Activated naive CD8-positive, alpha-beta T cell treated with anti-CD3 and anti-CD28 coated beads, Interleukin-2, amount 50 U/mL, for 24 hours (primary cell): ENCODE measurements around the gene UXT.

Experiments
- ATAC-seq: fragments of 150-1000 bp; cut with Tn5 transposase; one replicate; pipeline ENCODE4 v1.10.0; 2021
- DNase-seq: peaks from one replicate; pipeline ENCODE4 v3.0.0; 2021
- H3K27ac Mint-ChIP-seq: one replicate; pipeline ENCODE4 v1.8.0; 2021; ENCODE audit warnings: mild to moderate bottlenecking, mixed read lengths
- H3K27me3 Mint-ChIP-seq: one replicate; pipeline ENCODE4 v1.8.0; 2021; ENCODE audit warnings: mixed read lengths
- H3K36me3 Mint-ChIP-seq: one replicate; pipeline ENCODE4 v1.8.0; 2021; ENCODE audit warnings: low read depth, mixed read lengths
- H3K4me1 Mint-ChIP-seq: one replicate; pipeline ENCODE4 v1.8.0; 2021; ENCODE audit warnings: mixed read lengths
- H3K4me3 Mint-ChIP-seq: one replicate; pipeline ENCODE4 v1.8.0; 2021; ENCODE audit warnings: mild to moderate bottlenecking, moderate library complexity, mixed read lengths
- H3K9me3 Mint-ChIP-seq: one replicate; pipeline ENCODE4 v1.8.0; 2021; ENCODE audit warnings: mixed read lengths

UXT gene

DNA sequence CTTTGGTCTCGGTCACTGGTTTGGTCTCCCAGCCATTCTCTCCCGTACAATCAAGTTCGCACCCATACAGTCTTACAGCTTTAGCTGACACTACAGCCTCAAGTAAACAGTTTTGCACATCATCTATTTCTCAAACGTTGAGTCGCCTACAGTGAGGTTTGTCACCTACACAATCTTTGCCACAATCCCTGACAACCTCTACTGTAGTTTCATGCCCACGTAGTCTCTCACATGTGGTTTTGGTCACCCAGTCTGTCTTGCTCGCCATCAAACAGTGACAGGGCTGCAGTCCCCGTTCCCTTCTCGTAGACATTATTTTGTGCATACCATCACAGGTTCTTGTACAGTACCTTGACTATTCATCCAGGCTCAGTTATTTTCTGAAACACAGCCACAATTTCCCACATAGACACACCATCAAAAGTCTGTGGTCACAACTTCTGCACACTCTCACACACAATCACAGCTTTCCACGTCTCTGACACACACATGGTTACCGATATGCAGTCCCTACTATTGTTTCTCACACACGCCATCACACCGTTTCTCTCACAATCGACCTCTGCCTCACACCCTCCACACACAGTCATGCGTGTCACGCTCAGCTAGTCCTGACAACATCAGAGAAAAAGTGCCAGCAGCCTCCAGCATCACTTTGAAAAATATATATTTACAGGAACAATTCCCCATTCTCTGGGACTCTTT lies 24.0 kb downstream of the UXT start:
- peaks cover 21% of the 10 kb centered on the region for H3K36me3 Mint-ChIP-seq
- H3K27me3 Mint-ChIP-seq = no peaks in the 10 kb centered on the region
- DNase-seq (no peak), ATAC-seq (peak; percentile 67)
- H3K27ac Mint-ChIP-seq = no peak overlapping the region
- no peak overlapping the region for H3K4me3 Mint-ChIP-seq
- H3K4me1 Mint-ChIP-seq = peaks cover 25% of the 10 kb centered on the region
- no peaks in the 10 kb centered on the region for H3K9me3 Mint-ChIP-seq

DNA sequence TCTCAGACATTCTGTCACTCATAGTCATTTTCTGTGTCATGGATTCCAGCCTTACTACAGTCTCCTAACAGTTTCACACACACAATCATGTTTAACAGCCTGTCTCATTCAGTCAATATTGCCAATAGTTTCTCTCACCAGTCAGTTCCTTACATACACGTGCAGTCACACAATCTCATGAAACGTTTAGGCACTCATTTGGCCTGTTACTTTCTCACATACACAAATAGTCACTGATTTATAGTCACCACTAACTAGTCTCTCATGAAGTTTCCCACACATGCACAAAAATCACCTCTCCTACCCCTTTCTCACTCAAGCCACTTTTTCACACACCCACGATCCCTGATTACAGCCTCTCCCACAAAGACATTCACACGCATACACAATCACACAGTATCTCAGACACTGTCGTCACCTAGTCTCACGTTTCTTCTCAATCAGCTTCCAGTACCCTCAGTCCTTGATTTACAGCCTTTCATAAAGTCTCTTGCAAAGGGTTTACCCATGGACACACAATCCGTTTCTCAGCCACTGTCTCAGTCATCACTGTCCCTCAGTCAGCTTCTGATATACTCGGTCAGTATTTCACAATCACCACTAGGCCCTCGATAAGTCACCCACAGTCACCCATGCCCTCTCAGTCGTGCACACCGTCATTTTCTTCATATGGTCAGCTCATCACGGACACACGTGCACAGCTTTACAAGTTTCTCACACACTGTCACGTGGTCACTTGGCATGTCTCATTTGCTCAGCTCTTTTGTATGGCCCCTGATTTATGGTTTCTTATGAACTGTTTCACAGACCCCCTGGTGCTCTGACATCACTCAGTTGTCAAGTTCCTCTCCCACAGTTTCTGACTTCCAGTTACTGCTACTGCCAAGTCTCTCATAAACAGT lies 25.0 kb downstream of the UXT start:
- ATAC-seq (no peak), DNase-seq (no peak)
- Mint-ChIP-seq H3K27me3 (no peaks in the 10 kb centered on the region), H3K27ac (no peak overlapping the region), H3K36me3 (peaks cover 15% of the 10 kb centered on the region), H3K4me3 (no peak overlapping the region), H3K4me1 (peaks cover 32% of the 10 kb centered on the region), H3K9me3 (no peaks in the 10 kb centered on the region)

DNA sequence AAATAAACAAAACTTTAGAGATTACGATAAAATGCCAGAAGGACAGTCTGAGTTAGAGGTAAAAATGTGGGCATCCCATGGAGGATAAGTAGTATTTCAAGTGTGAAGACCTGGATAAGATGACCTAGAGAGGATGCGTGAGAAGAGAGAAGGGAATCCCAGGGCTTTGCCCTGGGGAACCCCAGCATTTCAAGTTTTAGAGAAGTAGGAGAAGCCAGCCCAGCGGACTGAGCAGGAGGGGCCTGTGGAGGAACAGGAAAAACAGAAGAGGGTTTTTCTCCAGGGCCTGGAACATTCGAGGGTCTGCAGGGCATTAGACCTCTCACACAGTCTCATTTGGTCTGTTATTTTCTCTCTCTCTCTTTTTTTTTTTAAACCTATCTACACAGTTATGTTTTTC lies 26.3 kb downstream of the UXT start:
- DNase-seq (no peak), ATAC-seq (no peak)
- Mint-ChIP-seq H3K27me3 (no peaks in the 10 kb centered on the region), H3K4me3 (no peak overlapping the region), H3K27ac (no peak overlapping the region), H3K9me3 (no peaks in the 10 kb centered on the region), H3K4me1 (peaks cover 28% of the 10 kb centered on the region), H3K36me3 (peaks cover 10% of the 10 kb centered on the region)

DNA sequence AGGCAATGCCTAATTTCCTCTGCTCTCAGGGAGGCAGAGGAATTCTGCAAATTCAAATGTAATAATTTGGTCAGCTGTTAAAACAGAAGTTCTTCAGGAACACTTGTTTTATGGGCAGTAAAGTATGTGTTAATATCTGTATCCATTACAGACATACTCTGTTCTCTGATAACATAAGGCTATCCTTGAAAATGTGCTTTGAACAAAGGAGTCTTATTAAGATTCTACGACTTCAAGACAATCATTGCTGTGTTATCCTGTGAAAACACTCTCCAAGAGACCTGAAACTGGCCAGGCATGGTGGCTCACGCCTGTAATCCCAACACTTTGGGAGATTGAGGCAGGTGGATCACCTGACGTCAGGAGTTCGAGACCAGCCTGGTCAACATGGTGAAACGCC lies 27.3 kb downstream of the UXT start:
- DNase-seq = no peak
- Mint-ChIP-seq H3K9me3 (no peaks in the 10 kb centered on the region), H3K27me3 (no peaks in the 10 kb centered on the region), H3K4me1 (peaks cover 24% of the 10 kb centered on the region), H3K27ac (no peak overlapping the region), H3K4me3 (no peak overlapping the region), H3K36me3 (peaks cover 4% of the 10 kb centered on the region)
- no peak for ATAC-seq

DNA sequence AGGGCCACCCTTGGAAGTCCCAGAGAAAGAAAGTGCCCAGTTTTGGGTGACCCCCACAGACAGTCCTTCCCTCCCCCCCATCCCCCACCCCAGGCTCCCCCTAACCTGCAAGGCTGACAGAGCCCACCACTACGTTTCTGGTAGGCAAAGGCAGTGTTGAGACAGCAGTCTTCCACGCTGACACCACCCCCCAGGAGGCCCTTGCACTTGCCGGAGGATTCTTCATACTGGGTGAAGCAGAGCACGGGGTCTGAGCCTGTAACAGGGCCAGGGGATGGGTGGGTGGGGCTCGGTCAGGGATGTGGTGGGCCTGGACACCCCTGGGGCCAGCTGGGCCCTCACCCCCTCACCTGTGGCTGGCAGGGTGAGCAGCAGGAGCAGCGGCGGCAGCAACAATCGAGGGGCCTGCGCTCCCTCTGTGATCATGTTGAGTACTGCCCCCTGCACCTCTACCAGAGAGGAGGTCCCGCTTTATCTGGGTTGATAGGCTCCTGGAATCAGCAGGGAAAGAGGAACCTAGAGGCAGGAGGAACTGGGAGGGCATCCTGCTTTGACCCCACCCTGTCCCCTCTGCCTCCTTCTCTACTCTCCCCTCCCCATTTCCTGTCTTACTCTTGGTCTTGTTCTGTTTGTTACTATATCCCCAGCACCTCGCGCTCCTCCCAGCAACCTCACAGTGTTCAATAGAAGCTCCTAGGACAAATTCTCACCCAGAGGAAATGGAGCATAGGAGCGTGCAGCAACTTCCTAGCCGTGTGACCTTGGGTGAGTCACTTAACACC lies 29.4 kb downstream of the UXT start, which contains the start of gene CFP:
Gene CFP, minus strand, starts transcription at position 512 of the 782 bp plus-strand sequence. Its CDS starts 86 bp downstream, at position 426.
- peak within 1 kb of the TSS; percentile 46 for H3K4me3 Mint-ChIP-seq
- ATAC-seq (peak; percentile 31), DNase-seq (no peak)
- H3K36me3 Mint-ChIP-seq = no peaks in the 10 kb centered on the region
- peaks cover 18% of the 10 kb centered on the region for H3K4me1 Mint-ChIP-seq
- no peaks in the 10 kb centered on the region for H3K27me3 Mint-ChIP-seq
- peak within 1 kb of the TSS; percentile 83 for H3K27ac Mint-ChIP-seq
- no peaks in the 10 kb centered on the region for H3K9me3 Mint-ChIP-seq

DNA sequence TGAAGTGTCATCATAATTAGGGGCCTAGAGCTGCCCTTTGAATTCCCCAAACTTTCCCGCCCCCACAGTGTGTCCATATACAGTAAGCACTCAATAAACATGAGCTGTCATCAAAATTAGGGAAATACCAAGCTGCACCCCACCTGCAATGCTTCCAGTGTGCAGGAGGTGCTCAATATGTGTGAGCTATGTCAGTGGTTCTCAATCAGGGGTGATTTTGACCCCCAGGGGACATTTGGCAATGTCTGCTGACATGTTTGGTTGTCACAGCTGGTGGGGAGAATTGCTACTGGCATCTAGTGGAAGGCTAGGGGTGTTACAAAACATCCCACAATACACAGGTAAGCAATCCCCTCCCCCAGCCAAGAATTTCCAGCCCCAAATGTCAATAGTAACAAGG lies 30.0 kb downstream of the UXT start:
- no peaks in the 10 kb centered on the region for H3K27me3 Mint-ChIP-seq
- peak overlapping the region; percentile 46 for H3K4me3 Mint-ChIP-seq
- peak overlapping the region; percentile 68 for H3K27ac Mint-ChIP-seq
- H3K9me3 Mint-ChIP-seq = no peaks in the 10 kb centered on the region
- peaks cover 21% of the 10 kb centered on the region for H3K4me1 Mint-ChIP-seq
- peak; percentile 25 for ATAC-seq
- H3K36me3 Mint-ChIP-seq = no peaks in the 10 kb centered on the region
- DNase-seq = no peak

DNA sequence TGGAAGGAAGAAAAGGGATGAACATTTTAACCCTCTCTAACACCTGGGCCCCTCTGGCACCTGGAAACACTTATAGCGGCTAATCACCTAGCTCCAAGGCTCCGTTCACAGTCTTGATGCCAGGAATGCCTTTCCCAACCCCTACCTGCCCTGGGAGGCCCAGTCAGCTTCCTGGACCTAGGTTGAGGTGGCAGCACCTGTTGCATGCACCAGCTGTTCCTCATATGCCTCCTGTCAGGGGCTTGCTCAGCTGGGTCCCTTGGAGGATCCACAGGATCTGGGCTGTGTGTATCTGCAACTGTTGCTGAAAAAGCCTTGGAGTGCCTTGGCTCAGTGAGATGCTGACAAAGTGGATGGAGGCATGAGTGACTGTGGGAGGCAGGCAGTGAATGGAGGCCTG lies 33.6 kb downstream of the UXT start:
- Mint-ChIP-seq H3K27ac (no peak overlapping the region), H3K4me1 (peaks cover 29% of the 10 kb centered on the region), H3K9me3 (no peaks in the 10 kb centered on the region), H3K27me3 (no peaks in the 10 kb centered on the region), H3K36me3 (no peaks in the 10 kb centered on the region), H3K4me3 (no peak overlapping the region)
- no peak for DNase-seq
- no peak for ATAC-seq

DNA sequence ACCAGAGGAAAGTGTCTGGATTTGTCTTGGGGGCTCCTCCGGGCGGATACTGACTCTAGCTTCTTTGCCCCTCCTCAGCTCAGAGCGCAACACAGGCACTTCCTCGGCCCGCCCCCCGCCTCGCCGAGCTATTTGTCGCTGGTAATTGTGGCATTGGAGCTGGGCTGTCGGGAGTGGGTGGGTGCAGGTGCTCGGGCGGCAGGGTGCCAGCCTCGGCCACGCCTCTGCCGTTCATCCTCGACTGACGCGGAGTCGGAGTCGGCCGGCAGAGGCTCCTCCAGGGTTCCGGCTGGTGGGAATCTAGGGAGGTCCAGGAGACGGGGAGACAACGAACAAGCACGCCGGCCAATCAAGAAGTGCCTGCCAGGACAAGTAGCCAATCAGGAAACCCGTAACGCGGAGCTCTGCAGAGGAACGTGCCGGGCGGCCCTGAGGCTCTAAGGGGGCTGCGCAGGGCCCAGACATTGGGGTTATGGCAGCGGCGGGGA lies 35.4 kb downstream of the UXT start:
- no peaks in the 10 kb centered on the region for H3K36me3 Mint-ChIP-seq
- H3K27me3 Mint-ChIP-seq = no peaks in the 10 kb centered on the region
- DNase-seq (peak; percentile 34), ATAC-seq (peak; percentile 61)
- H3K27ac Mint-ChIP-seq = no peak overlapping the region
- H3K9me3 Mint-ChIP-seq = no peaks in the 10 kb centered on the region
- peak overlapping the region; percentile 69 for H3K4me3 Mint-ChIP-seq
- H3K4me1 Mint-ChIP-seq = peaks cover 21% of the 10 kb centered on the region

DNA sequence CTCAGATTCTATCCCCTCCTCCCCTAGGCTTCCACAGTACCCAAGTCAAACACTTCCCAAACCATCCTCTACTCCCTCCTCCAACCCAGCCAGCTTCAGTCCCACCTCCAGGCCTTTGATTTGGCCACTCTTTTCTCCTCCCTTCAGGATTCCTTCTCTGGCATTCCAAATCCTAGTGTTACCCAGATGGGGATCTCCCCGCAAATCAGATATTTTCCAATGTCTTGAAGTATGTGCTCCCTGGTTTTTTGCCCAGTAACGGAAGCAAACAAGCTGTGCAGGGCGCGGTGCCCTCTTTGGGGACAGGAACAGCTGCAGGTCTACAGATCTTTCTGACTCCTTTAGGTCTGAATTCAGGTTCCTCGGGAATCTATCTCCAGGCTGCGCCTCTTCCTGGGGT lies 37.1 kb downstream of the UXT start:
- peaks cover 3% of the 10 kb centered on the region for H3K27me3 Mint-ChIP-seq
- peaks cover 19% of the 10 kb centered on the region for H3K4me1 Mint-ChIP-seq
- no peak overlapping the region for H3K27ac Mint-ChIP-seq
- H3K9me3 Mint-ChIP-seq = no peaks in the 10 kb centered on the region
- ATAC-seq (no peak), DNase-seq (no peak)
- no peak overlapping the region for H3K4me3 Mint-ChIP-seq
- no peaks in the 10 kb centered on the region for H3K36me3 Mint-ChIP-seq

DNA sequence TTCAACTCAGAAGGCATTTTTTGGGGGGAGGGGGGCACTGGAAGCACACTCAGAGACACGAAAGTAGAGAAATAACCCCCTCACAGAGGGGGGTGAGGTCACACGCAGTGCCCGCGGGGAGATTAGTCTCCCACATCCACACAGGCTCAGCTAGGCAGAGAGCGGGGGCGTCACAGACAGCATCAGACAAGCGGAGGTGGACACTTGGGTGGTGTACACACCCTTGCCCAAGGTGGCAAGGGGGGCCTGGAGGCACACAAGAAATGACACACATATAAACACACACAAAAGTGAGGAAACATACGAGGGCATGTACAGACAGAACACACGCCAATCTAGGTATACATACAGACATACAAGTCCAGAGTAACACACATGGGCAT lies 38.7 kb downstream of the UXT start:
- no peak for ATAC-seq
- Mint-ChIP-seq H3K27me3 (peaks cover 6% of the 10 kb centered on the region), H3K36me3 (no peaks in the 10 kb centered on the region), H3K4me1 (peaks cover 19% of the 10 kb centered on the region), H3K9me3 (no peaks in the 10 kb centered on the region), H3K27ac (no peak overlapping the region), H3K4me3 (no peak overlapping the region)
- DNase-seq = no peak

DNA sequence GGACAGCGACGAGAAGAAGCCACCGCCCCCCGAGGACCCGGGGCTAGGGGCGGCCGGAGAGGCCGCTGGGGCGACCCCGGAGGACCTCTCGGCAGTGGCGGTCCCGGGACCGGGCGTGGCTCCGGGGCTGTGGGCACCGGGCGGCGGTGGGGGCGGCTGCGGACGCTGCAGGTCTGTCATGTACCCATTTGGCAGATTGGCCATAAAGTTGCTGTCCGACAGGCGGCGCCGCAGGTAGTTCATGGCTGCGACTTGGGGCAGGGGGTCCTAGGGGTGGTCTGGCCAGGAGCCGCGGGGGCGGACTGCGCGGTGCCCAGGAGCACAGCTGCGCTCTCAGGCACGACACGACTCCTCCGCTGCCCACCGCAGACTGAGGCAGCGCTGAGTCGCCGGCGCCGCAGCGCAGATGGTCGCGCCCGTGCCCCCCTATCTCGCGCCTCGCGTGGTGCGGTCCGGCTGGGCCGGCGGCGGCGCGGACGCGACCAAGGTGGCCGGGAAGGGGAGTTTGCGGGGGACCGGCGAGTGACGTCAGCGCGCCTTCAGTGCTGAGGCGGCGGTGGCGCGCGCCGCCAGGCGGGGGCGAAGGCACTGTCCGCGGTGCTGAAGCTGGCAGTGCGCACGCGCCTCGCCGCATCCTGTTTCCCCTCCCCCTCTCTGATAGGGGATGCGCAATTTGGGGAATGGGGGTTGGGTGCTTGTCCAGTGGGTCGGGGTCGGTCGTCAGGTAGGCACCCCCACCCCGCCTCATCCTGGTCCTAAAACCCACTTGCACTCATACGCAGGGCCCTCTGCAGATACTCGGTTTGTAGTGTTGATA lies 39.3 kb downstream of the UXT start, which contains the start of gene SYN1:
Gene SYN1, minus strand, starts transcription at position 372 of the 817 bp plus-strand sequence. Its CDS starts 129 bp downstream, at position 243.
- H3K4me3 Mint-ChIP-seq = peak within 1 kb of the TSS; percentile 54
- DNase-seq = peak; percentile 82
- peaks cover 19% of the 10 kb centered on the region for H3K4me1 Mint-ChIP-seq
- no peak within 1 kb of the TSS for H3K27ac Mint-ChIP-seq
- no peaks in the 10 kb centered on the region for H3K9me3 Mint-ChIP-seq
- ATAC-seq = peak; percentile 75
- peaks cover 6% of the 10 kb centered on the region for H3K27me3 Mint-ChIP-seq
- no peaks in the 10 kb centered on the region for H3K36me3 Mint-ChIP-seq

DNA sequence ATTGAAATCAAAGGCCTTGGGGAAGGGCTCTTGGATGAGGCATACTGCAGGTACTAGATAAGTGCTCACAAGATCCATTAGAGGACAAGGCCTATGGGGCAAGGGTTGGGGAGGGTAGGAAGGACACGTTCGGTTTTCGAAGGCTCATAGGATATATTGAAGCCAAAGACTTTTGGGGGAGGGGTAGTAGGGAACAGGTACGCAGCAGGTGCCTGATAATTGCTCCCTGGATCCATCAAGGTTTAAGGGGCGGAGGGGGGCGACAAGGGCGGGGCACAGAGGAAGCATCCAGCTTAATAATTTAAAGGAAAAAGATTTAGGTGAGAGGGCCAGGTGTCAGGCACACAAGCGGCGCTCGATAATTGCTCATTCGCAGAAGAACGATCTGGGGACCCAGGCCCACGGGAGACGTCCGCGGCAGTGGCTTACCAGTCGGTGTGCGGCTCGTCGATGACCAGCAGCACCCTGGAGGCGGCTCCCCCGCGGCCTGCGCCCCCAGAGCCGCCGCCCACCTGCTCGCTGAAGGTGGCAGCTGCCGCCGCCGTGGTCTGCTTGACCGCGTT lies 40.0 kb downstream of the UXT start:
- peaks cover 17% of the 10 kb centered on the region for H3K4me1 Mint-ChIP-seq
- peaks cover 6% of the 10 kb centered on the region for H3K27me3 Mint-ChIP-seq
- H3K36me3 Mint-ChIP-seq = no peaks in the 10 kb centered on the region
- DNase-seq (no peak), ATAC-seq (no peak)
- H3K9me3 Mint-ChIP-seq = no peaks in the 10 kb centered on the region
- no peak overlapping the region for H3K27ac Mint-ChIP-seq
- peak overlapping the region; percentile 54 for H3K4me3 Mint-ChIP-seq

DNA sequence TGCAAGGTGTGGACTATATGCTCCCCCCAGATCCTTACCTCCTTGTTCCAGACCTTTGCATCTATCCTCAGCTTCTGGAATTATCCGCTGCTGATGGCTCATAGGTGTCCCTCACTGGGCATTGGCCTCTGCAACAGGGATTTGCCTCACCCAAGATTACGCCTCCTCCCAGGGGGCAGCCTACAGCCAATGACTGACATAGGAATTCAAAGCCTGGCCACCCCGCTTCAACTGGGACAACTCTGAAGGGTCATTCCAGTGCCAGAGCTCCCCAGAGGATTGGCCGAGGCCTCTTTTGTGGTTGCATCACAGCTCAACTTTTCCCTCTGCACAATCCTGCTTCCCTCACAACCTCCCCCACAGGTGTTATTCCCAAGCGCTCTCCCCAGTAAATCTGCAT lies 44.4 kb downstream of the UXT start:
- Mint-ChIP-seq H3K27me3 (peaks cover 6% of the 10 kb centered on the region), H3K27ac (no peak overlapping the region), H3K4me3 (no peak overlapping the region), H3K9me3 (no peaks in the 10 kb centered on the region), H3K36me3 (no peaks in the 10 kb centered on the region), H3K4me1 (peaks cover 3% of the 10 kb centered on the region)
- ATAC-seq = no peak
- no peak for DNase-seq
